T-helper 1 cell treated with Interleukin-12 subunit alpha and Interleukin-12 subunit beta and Interleukin-4 antibody, amounts not matched to agents 30 μg/mL and 1 μg/mL, for 36 hours (primary cell): ENCODE measurements around the gene GIT1.

Experiments used
- H3K27ac Mint-ChIP-seq: one replicate; pipeline ENCODE4 v1.8.0; 2021; ENCODE audit warnings: mild to moderate bottlenecking, mixed read lengths
- H3K27me3 Mint-ChIP-seq: one replicate; pipeline ENCODE4 v1.8.0; 2021; ENCODE audit warnings: low read depth, mixed read lengths
- H3K36me3 Mint-ChIP-seq: one replicate; pipeline ENCODE4 v1.8.0; 2021; ENCODE audit warnings: low read depth, mixed read lengths
- H3K4me1 Mint-ChIP-seq: one replicate; pipeline ENCODE4 v1.8.0; 2021; ENCODE audit warnings: low read depth, mixed read lengths
- H3K4me3 Mint-ChIP-seq: one replicate; pipeline ENCODE4 v1.8.0; 2021; ENCODE audit warnings: mild to moderate bottlenecking, moderate library complexity, mixed read lengths
- H3K9me3 Mint-ChIP-seq: one replicate; pipeline ENCODE4 v1.8.0; 2021; ENCODE audit warnings: mixed read lengths

Gene GIT1

DNA sequence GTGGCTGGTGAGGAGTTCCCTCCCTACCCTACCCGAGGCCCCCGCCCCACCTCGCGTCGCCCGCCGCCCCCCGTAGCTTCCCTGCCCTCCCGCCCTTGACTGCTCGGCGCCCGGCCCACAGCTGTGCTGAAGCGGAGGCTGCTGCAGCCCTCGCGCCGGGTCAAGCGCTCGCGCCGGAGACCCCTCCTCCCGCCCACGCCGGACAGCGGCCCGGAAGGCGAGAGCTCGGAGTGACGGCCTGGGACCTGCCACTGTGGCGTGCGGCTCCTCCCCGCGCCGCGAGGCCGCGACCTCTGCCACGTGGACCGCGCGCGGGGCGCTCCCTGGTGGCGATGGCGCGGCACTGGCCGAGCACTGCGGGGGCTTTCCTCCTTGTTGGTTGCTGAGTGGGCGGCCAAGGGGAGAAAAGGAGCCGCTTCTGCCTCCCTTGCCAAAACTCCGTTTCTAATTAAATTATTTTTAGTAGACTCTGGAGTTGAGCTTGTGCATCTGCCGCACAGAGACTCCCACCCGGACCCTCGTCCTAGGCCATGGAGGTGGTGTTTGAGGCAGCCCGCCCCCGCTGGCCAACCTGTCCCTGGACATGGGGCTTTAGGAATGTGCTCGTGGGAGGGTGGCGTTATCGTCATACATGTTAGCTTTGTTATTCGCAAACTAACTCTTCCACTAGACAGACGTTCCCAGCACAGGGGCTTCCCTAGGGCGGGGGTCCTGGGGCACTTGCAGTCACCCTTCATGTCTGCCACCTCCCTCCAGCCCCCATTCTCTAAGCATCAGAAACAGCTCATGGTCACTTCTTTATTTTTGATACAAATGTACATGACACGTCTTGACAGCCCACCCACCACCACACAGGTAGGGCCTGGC is 16.5 kb downstream of the GIT1 start:
- H3K27ac Mint-ChIP-seq, result no peak overlapping the region
- H3K4me1 Mint-ChIP-seq, result peaks cover 13% of the 10 kb centered on the region
- H3K9me3 Mint-ChIP-seq, result no peaks in the 10 kb centered on the region
- peaks cover 20% of the 10 kb centered on the region for H3K36me3 Mint-ChIP-seq
- no peaks in the 10 kb centered on the region for H3K27me3 Mint-ChIP-seq
- H3K4me3 Mint-ChIP-seq, result no peak overlapping the region

DNA sequence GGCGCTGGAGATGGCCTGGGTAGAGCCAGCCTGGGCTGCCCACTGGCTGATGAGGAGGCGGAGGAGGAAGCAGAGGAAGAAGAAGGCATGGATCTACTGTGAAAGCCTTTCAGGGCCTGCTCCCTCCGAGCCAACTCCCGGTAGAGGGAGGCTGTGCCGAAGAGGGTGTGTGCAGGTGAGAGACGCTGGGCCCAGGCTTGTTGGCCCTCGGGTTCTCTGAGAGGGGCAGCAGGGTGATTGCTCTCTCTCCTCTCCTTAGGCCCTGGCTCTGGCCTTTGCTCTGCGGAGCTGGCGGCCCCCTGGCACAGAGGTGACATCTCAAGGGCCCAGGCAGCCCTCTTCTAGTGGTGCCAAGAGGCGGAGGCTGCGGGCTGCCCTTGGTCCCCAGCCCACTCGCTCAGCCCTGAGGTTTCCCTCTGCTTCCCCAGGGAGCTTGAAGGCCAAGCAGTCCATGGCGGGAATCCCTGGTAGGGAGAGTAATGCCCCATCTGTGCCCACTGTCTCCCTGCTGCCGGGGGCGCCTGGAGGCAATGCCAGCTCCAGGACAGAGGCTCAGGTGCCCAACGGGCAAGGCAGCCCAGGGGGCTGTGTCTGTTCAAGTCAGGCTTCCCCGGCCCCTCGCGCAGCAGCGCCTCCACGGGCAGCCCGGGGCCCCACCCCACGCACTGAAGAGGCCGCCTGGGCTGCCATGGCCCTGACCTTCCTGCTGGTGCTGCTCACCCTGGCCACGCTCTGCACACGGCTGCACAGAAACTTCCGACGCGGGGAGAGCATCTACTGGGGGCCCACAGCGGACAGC is 17.4 kb downstream of the GIT1 start:
- H3K4me3 Mint-ChIP-seq, result no peak overlapping the region
- peaks cover 16% of the 10 kb centered on the region for H3K36me3 Mint-ChIP-seq
- peaks cover 13% of the 10 kb centered on the region for H3K4me1 Mint-ChIP-seq
- H3K27me3 Mint-ChIP-seq, result no peaks in the 10 kb centered on the region
- no peaks in the 10 kb centered on the region for H3K9me3 Mint-ChIP-seq
- H3K27ac Mint-ChIP-seq, result no peak overlapping the region

DNA sequence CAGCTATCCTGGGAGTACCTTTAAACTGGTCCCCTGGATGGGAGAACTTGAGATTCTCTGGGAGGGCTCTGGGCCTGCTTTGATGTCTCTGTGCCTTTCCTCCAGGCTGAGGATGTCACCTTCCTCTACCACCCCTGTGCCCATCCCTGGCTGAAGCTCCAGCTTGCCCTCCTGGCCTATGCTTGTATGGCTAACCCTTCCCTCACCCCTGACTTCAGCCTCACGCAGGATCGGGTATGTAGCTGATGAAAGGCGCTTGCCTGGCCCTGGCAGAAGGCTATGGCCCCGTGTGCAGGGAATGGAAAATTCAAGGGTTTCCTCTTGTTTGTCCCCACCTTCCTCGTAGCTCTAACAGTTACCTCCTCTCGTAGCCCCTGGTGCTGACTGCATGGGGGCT is 18.0 kb downstream of the GIT1 start:
- Mint-ChIP-seq H3K4me3 (no peak overlapping the region), H3K27ac (no peak overlapping the region), H3K9me3 (no peaks in the 10 kb centered on the region), H3K27me3 (no peaks in the 10 kb centered on the region), H3K36me3 (peaks cover 16% of the 10 kb centered on the region), H3K4me1 (peaks cover 13% of the 10 kb centered on the region)

DNA sequence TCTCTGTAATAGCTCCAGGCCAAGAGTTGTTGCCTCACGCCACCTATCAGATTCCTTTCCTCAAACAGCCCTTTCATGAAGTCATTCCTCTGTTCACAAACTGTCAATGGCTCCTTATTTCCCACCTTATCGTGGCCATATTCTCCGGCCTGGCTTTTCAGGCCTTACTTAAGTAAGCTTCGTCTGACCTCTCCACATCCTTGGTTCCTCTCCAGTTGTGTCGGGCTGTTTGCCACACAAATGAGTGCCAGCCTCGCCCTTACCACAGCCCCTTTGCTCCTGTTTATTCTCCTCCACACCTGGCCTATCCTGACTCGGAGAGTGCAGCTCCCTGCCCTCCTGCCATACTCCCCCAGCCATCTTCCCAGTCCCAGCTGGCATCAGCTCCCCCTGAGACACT is 18.9 kb downstream of the GIT1 start:
- Mint-ChIP-seq H3K27ac (no peak overlapping the region), H3K27me3 (no peaks in the 10 kb centered on the region), H3K9me3 (no peaks in the 10 kb centered on the region), H3K4me1 (peaks cover 20% of the 10 kb centered on the region), H3K4me3 (peak overlapping the region; percentile 59), H3K36me3 (peaks cover 16% of the 10 kb centered on the region)

DNA sequence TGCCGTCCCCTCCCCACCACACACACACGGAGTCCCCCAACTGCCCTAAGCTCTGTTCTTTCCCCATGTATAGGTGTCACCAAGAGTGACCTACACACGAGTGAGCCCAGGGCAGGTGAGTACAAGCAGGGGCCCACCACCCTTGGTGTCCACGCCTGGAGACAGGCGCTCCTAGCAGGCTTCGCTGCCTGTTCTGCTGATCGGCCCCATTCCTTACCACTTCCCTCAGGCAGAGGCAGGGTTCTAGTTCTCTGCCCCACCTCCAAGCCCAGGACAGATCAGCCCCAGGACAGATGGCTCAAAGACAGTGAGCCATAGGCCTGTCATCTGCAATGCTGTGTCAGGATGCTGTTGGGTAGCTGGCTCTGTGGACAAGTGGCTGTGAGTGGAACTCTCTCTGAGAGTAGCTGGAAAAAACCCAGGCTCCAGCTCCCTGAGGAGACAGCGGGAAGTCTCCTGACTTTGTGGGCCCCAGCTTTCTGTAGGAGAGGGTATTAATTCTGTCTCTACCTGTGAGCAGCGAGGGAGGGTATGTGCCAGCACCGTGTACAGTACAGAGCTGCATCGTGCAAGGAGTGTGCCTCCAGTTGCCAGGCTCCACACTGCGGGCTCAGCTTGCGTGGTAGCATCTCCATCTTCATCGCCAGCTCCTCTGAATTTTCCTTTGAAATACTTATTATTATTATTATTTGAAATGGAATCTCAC is 20.1 kb downstream of the GIT1 start:
- H3K4me3 Mint-ChIP-seq, result peak overlapping the region; percentile 86
- no peaks in the 10 kb centered on the region for H3K9me3 Mint-ChIP-seq
- H3K4me1 Mint-ChIP-seq, result peaks cover 24% of the 10 kb centered on the region
- H3K36me3 Mint-ChIP-seq, result peaks cover 12% of the 10 kb centered on the region
- no peaks in the 10 kb centered on the region for H3K27me3 Mint-ChIP-seq
- H3K27ac Mint-ChIP-seq, result peak overlapping the region; percentile 73

DNA sequence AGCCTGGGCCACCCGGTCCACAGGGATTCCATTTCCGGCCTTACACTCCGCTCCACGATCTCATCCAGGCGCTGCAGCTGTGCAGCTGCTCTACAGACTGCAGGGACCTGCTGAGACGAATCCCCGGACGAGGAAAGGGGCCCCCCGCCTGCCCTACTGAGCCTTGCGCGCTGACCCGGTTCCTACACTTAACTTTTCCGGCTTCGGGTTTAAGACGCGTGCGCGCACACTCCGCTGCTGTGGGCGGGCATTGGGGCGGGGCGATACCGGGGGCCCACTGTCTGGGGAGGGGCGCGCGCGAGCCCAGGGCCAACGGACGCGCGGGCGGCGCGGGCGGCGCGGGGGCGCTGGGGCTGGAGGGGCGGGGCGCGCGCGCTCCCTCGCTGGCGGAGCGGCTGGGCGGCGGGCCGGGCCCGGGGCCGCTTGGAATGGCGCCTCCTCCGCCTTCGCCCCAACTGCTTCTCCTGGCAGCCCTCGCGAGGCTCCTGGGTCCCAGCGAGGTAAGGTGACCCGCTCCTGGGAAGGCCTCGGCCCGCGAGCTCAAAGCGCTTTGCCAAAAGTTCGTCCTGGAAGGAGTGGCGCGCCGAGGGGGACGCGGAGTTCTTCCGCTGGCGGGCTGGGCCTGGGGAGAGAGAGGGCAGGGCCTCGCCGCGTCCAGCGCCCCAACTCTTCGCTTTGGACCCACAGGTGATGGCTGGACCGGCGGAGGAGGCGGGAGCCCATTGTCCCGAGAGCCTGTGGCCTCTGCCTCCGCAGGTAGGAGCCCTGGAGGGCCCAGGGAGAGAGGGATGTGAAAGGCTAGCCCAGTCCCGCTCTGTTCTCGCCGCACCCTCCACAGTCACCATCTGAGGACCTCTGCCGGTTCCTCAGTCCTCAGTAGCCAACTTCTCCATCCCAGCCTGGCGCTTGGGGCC is 20.9 kb downstream of the GIT1 start, which contains the start of gene TP53I13:
TSS of gene TP53I13 (plus strand) at position 371 of the 914 bp plus-strand sequence. CDS start at position 429, 58 bp downstream.
- H3K4me1 Mint-ChIP-seq, result peaks cover 29% of the 10 kb centered on the region
- H3K9me3 Mint-ChIP-seq, result no peaks in the 10 kb centered on the region
- H3K36me3 Mint-ChIP-seq, result peaks cover 16% of the 10 kb centered on the region
- H3K27ac Mint-ChIP-seq, result peak within 1 kb of the TSS; percentile 97
- no peaks in the 10 kb centered on the region for H3K27me3 Mint-ChIP-seq
- peak within 1 kb of the TSS; percentile 97 for H3K4me3 Mint-ChIP-seq

DNA sequence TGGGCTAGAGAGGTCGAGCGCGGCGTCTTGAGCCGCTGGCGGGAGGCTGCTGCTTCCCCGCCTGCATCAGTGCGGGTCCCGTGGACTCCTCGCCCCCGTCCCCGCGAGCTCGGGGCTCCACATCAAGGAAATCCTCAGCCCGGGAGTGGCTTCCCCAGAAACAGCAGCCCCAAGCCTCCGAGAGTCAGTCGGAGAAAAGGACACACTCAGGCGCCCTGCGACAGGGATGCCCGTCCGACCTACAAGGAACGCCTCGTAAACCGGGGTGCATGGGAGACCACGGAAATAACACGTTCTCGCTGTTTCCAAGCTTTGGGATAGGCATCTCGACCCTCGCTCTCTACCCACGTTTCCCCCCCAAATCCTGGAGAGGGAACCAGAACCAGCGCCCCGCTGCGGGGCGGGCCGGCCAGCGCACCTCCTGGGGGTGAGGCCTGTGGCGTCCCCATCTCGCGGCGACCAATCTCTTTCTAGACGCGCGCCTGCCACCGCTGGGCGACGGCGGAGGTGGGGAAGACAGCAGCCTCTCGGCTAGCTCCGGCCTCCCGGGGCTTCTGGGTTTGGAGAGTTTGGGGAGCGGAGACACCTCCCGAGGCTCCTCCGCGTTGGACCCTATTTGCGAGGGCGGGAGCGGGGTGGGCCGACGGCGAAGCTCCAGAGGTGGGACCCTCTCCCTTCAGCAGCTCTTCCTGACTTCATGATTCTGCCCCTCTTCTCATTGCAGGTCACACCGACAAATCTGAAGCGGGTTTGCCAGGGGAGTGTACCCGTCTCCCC is 21.7 kb downstream of the GIT1 start:
- H3K27me3 Mint-ChIP-seq, result no peaks in the 10 kb centered on the region
- peaks cover 11% of the 10 kb centered on the region for H3K36me3 Mint-ChIP-seq
- peak overlapping the region; percentile 97 for H3K27ac Mint-ChIP-seq
- peak overlapping the region; percentile 97 for H3K4me3 Mint-ChIP-seq
- H3K4me1 Mint-ChIP-seq, result peaks cover 29% of the 10 kb centered on the region
- no peaks in the 10 kb centered on the region for H3K9me3 Mint-ChIP-seq

DNA sequence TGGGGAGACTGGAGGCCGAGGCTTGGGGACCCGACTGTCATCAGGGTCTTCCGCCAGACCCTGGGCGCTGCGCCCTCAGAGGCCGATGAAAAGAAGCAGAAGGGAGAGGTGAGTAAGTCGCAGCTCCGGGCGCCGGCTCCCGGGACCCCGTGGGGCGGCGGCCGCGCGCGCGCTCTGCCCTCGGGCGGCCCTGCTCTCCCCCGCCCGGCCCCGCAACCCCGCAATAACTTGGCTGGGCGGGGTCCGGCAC is 22.2 kb downstream of the GIT1 start:
- H3K27ac Mint-ChIP-seq, result peak overlapping the region; percentile 97
- H3K36me3 Mint-ChIP-seq, result peaks cover 14% of the 10 kb centered on the region
- no peaks in the 10 kb centered on the region for H3K27me3 Mint-ChIP-seq
- H3K4me1 Mint-ChIP-seq, result peaks cover 29% of the 10 kb centered on the region
- H3K9me3 Mint-ChIP-seq, result no peaks in the 10 kb centered on the region
- peak overlapping the region; percentile 97 for H3K4me3 Mint-ChIP-seq

DNA sequence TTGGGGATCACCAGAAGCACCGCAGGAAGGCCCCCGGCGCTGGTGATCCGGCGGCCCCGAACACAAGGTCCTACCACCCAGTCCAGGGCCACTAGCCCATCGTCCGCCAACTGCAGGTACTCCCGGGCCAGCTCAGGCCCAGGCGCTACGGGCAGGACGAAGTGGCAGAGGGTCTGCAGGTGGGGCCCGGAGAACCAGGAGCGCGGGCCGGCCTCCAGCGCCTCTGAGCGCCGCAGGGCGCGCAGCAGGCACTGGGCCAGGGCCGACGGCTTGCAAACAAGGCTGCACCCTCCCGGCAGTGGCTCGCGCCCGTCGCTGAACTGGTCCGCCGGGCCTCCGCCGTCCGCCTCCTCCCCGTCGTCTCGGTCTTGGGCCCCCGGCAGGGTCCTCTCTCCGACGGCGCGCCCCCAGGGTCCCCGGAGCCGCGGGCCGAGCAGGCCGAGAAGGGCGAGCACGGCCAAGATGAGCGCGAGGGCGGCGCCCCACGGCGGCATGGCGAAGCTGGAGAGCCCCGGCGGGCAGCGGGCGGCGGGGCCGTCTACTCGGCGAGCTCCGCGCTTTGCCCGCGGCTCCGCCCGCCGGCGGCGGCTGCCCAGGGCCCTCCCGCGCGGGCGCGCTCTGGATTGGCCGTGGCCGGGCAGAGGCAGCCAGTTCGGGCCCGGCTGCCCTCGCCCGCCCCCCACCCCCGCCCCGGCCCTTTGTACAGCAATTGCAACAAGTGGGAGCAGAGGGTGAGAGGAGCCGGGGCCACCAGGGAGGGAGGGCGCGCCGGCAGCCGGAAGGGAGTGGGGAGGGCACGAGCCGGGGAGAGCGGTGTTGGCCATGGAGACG is 22.8 kb downstream of the GIT1 start, which contains the start of gene ABHD15:
TSS of gene ABHD15 (minus strand) at position 565 of the 831 bp plus-strand sequence. CDS start at position 494, 71 bp downstream.
- no peaks in the 10 kb centered on the region for H3K9me3 Mint-ChIP-seq
- H3K36me3 Mint-ChIP-seq, result peaks cover 20% of the 10 kb centered on the region
- peaks cover 29% of the 10 kb centered on the region for H3K4me1 Mint-ChIP-seq

DNA sequence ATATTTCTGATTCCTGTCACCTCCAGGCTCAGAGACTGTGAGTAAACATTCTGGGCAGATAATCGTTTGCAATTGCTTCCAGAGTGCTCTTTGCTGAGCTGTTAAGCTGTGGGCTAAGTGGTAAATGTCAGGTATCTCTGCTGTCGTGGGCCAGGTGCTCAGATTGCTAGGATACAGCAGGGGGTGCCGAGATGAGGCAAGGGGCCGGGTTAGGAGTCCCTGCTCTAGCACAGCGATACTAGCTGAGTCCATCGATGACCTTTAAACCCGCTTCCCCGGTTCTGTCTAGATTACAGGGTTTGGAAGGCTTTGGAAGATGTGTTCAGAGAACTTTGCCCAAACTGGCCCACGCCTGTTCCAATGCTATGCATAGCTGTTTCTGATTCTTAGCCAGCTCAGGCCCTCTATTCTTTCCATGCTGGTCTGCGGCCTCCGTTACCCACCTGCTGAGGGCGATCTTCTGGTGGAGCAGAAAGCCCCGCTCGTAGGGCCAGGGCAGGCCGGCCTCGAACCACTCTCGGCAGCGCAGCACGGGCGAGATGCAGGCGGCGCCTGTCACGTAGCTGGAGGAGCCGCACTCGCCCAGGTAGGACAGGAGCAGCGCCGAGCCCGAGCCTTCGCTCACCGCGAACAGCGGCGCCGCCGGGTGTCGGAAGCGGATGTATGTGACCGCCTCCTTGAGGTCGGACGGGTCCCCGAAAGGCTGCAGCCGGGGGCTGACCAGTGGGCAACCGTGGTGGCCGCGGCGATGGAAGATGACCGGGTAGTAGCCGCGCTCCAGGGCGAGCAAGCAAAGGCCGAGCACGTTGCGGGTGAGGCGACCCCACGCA is 23.6 kb downstream of the GIT1 start:
- peaks cover 29% of the 10 kb centered on the region for H3K4me1 Mint-ChIP-seq
- peaks cover 19% of the 10 kb centered on the region for H3K36me3 Mint-ChIP-seq
- no peaks in the 10 kb centered on the region for H3K9me3 Mint-ChIP-seq
- H3K27ac Mint-ChIP-seq, result peak overlapping the region; percentile 89
- no peaks in the 10 kb centered on the region for H3K27me3 Mint-ChIP-seq
- H3K4me3 Mint-ChIP-seq, result peak overlapping the region; percentile 89

More for the DNA sequence above, 22.8 kb downstream of the GIT1 start, which contains the start of gene ABHD15:
- H3K27me3 Mint-ChIP-seq, result no peaks in the 10 kb centered on the region
- H3K27ac Mint-ChIP-seq, result peak within 1 kb of the TSS; percentile 97
- H3K4me3 Mint-ChIP-seq, result peak within 1 kb of the TSS; percentile 97

DNA sequence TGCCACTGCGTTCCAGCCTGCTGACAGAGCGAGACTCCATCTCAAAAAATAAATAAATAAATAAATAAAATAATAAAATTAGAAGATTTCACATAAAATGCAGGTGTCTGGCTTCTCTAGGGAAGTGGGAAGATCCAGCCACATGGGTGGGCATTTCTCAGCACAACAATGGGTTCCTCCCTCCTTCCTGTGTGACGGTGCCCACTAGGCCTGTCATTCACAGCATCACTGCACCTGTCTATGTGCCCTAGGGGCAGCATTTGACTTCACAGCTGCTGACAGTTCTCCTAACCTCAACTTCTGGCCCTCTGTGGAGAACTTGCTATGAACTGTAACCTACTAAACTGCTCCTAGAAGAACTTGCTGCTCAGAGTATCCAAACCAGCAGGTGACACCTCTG is 25.6 kb downstream of the GIT1 start:
- Mint-ChIP-seq H3K4me1 (peaks cover 21% of the 10 kb centered on the region), H3K27ac (peak overlapping the region; percentile 41), H3K4me3 (no peak overlapping the region), H3K9me3 (no peaks in the 10 kb centered on the region), H3K27me3 (no peaks in the 10 kb centered on the region), H3K36me3 (peaks cover 18% of the 10 kb centered on the region)

DNA sequence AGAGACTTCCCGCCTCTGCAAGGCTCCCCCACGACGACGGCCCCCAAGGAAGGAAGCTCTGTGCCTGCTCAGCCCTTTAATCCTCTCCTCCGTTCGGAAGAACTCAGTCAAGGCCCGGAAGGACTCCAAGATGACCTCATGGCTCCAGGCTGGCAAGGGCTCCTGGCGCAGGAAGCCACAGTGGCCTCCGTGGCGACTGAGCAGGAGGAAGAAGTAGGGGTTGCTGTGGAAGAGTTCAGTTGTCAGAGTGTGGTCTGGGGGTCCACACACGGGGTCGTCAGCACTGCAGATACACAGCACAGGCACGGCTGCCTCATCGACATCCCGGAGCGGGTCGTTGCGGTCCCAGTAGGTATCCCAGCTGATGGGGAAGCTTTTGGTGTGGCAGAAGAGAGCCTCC is 26.8 kb downstream of the GIT1 start:
- Mint-ChIP-seq H3K4me3 (no peak overlapping the region), H3K36me3 (peaks cover 18% of the 10 kb centered on the region), H3K4me1 (peaks cover 21% of the 10 kb centered on the region), H3K27ac (no peak overlapping the region), H3K27me3 (no peaks in the 10 kb centered on the region), H3K9me3 (no peaks in the 10 kb centered on the region)
